ENCODE data around the gene ABHD8.

Gene ABHD8

GRCh38 chr19:17321655-17322489 is 18.6 kb upstream of the ABHD8 start:
- no peaks in the 10 kb centered on the region for H3F3A ChIP-seq (ENCODE audit: low read depth)
- H3K9me2 ChIP-seq (replicated peaks; ENCODE audit: low read depth, low read length) = no peaks in the 10 kb centered on the region
- no peak overlapping the region for H3K9ac ChIP-seq (ENCODE audit: low read depth, low read length, poor library complexity, severe bottlenecking)
- no peaks in the 10 kb centered on the region for H4K20me1 ChIP-seq (ENCODE audit: insufficient read depth, low read length, poor library complexity, severe bottlenecking)
- H3K4me1 ChIP-seq (ENCODE audit: insufficient read depth, low read length, poor library complexity, severe bottlenecking) = no peaks in the 10 kb centered on the region
- no peaks in the 10 kb centered on the region for H3K27me3 ChIP-seq (ENCODE audit: insufficient read depth, low read length, poor library complexity, severe bottlenecking)
- H2AFZ ChIP-seq (ENCODE audit: low read length) = no peak overlapping the region
- H3K36me3 ChIP-seq (ENCODE audit: insufficient read depth, low read length) = peaks cover 31% of the 10 kb centered on the region; the same call in 1 of the 2 replicates
- no peak overlapping the region for H3K4me3 ChIP-seq (ENCODE audit: low read length, poor library complexity, severe bottlenecking)
- no peak overlapping the region for H3K4me2 ChIP-seq (ENCODE audit: low read depth, low read length, poor library complexity, severe bottlenecking)
- H3K9me3 ChIP-seq (ENCODE audit: insufficient read depth, low read depth, low read length) = no peaks in the 10 kb centered on the region
- TF ChIP-seq CTCF (conservative IDR thresholded peaks at IDR 0.05; ENCODE audit: low read length) = no peak
- no peak for TF ChIP-seq EZH2phosphoT487 (IDR thresholded peaks at IDR 0.05; ENCODE audit: borderline replicate concordance)
- no peaks in the 10 kb centered on the region for H3K79me2 ChIP-seq (ENCODE audit: insufficient read depth, low read length)

GRCh38 chr19:17320435-17320834 is 17.2 kb upstream of the ABHD8 start:
- Histone ChIP-seq H3K27me3 (ENCODE audit: insufficient read depth, low read length, poor library complexity, severe bottlenecking) (no peaks in the 10 kb centered on the region), H3K4me3 (ENCODE audit: low read length, poor library complexity, severe bottlenecking) (no peak overlapping the region), H3K9me2 (replicated peaks; ENCODE audit: low read depth, low read length) (no peaks in the 10 kb centered on the region), H3K4me1 (ENCODE audit: insufficient read depth, low read length, poor library complexity, severe bottlenecking) (no peaks in the 10 kb centered on the region), H3K36me3 (ENCODE audit: insufficient read depth, low read length) (peaks cover 39% of the 10 kb centered on the region; the same call in 1 of the 2 replicates), H3K9me3 (ENCODE audit: insufficient read depth, low read depth, low read length) (no peaks in the 10 kb centered on the region), H4K20me1 (ENCODE audit: insufficient read depth, low read length, poor library complexity, severe bottlenecking) (no peaks in the 10 kb centered on the region), H3F3A (ENCODE audit: low read depth) (no peaks in the 10 kb centered on the region), H2AFZ (ENCODE audit: low read length) (no peak overlapping the region), H3K79me2 (ENCODE audit: insufficient read depth, low read length) (no peaks in the 10 kb centered on the region), H3K4me2 (ENCODE audit: low read depth, low read length, poor library complexity, severe bottlenecking) (no peak overlapping the region), H3K9ac (ENCODE audit: low read depth, low read length, poor library complexity, severe bottlenecking) (no peak overlapping the region)
- TF ChIP-seq CTCF (conservative IDR thresholded peaks at IDR 0.05; ENCODE audit: low read length) (no peak), EZH2phosphoT487 (IDR thresholded peaks at IDR 0.05; ENCODE audit: borderline replicate concordance) (no peak)

GRCh38 chr19:17319473-17320238 is 16.4 kb upstream of the ABHD8 start:
- Histone ChIP-seq H3F3A (ENCODE audit: low read depth) (no peaks in the 10 kb centered on the region), H3K4me1 (ENCODE audit: insufficient read depth, low read length, poor library complexity, severe bottlenecking) (no peaks in the 10 kb centered on the region), H2AFZ (ENCODE audit: low read length) (no peak overlapping the region), H4K20me1 (ENCODE audit: insufficient read depth, low read length, poor library complexity, severe bottlenecking) (no peaks in the 10 kb centered on the region), H3K9me3 (ENCODE audit: insufficient read depth, low read depth, low read length) (no peaks in the 10 kb centered on the region), H3K9me2 (replicated peaks; ENCODE audit: low read depth, low read length) (no peaks in the 10 kb centered on the region), H3K9ac (ENCODE audit: low read depth, low read length, poor library complexity, severe bottlenecking) (no peak overlapping the region), H3K27me3 (ENCODE audit: insufficient read depth, low read length, poor library complexity, severe bottlenecking) (no peaks in the 10 kb centered on the region), H3K4me2 (ENCODE audit: low read depth, low read length, poor library complexity, severe bottlenecking) (no peak overlapping the region), H3K36me3 (ENCODE audit: insufficient read depth, low read length) (peaks cover 42% of the 10 kb centered on the region; the same call in 1 of the 2 replicates), H3K4me3 (ENCODE audit: low read length, poor library complexity, severe bottlenecking) (no peak overlapping the region), H3K79me2 (ENCODE audit: insufficient read depth, low read length) (no peaks in the 10 kb centered on the region)
- no peak for TF ChIP-seq CTCF (conservative IDR thresholded peaks at IDR 0.05; ENCODE audit: low read length)
- TF ChIP-seq EZH2phosphoT487 (IDR thresholded peaks at IDR 0.05; ENCODE audit: borderline replicate concordance) = no peak

Measured in Loucy (cell line).